ENCODE measurements around the gene LGI4. TPM values are rescaled to one million over a fixed set of nuclear protein-coding genes. Genes with fewer than 3 reads are reported as not detected.
A peak's percentile ranks its signal among the peaks of the same experiment; 100 is the strongest.
"Not testable (repeated sequence)": the region's sequence is repeated elsewhere in the genome, so short reads cannot be mapped to it uniquely, and the experiment has no call there.

The LGI4 gene
- total RNA-seq, 1 experiment from 2014 or later, result 3.2 TPM

- H3K4me1 ChIP-seq (ENCODE audit: insufficient read depth, low read length), result peaks cover 10% of the 10 kb centered on the region; the same call in 1 of the 2 replicates
- H3K23ac ChIP-seq (ENCODE audit: insufficient read length, low read depth, low read length), result no peak overlapping the region
- H2BK5ac ChIP-seq (ENCODE audit: insufficient read length, low read length), result no peak overlapping the region
- no peak overlapping the region for H2AK5ac ChIP-seq (ENCODE audit: insufficient read length, low read length)
- no peaks in the 10 kb centered on the region for H3K9me3 ChIP-seq (ENCODE audit: control insufficient read depth, low read depth, low read length)
- no peak overlapping the region for H3T11ph ChIP-seq (ENCODE audit: low read length)
- peaks cover 49 to 55% of the 10 kb centered on the region in 2 experiments for H3K4me1 Mint-ChIP-seq
- H2AFZ ChIP-seq (ENCODE audit: low read length), result no peak overlapping the region
- no peak overlapping the region for H3K56ac ChIP-seq (ENCODE audit: insufficient read length, low read depth, low read length)
- no peak overlapping the region for H4K8ac ChIP-seq (replicated peaks; ENCODE audit: insufficient read length, low read depth, low read length)
- no peak overlapping the region for H2BK20ac ChIP-seq (ENCODE audit: low read depth, low read length, poor library complexity, severe bottlenecking)
- no peaks in the 10 kb centered on the region; a peak in 1 of 5 replicates for H3K9me3 Mint-ChIP-seq
- H2BK15ac ChIP-seq (ENCODE audit: low read depth, low read length), result no peak overlapping the region
- H3K14ac ChIP-seq (ENCODE audit: insufficient read depth, low read length), result no peak overlapping the region
- no peaks in the 10 kb centered on the region for H3K79me1 ChIP-seq (ENCODE audit: insufficient read depth, low read depth, low read length, poor library complexity, severe bottlenecking)
- H4K5ac ChIP-seq (ENCODE audit: insufficient read length, low read depth, low read length), result no peak overlapping the region
- peak overlapping the region; percentile 93 to 97 for H3K4me3 Mint-ChIP-seq
- peak overlapping the region; percentile 68 for H3K4me2 ChIP-seq (ENCODE audit: insufficient read depth, insufficient read length, low read length)
- H3K27me3 ChIP-seq (ENCODE audit: insufficient read depth, low read length), result no peaks in the 10 kb centered on the region
- H3K36me3 Mint-ChIP-seq (ENCODE audit: insufficient read depth in 1 of 3, low read depth in 3 of 3), result peaks cover 14 to 20% (median 19%) of the 10 kb centered on the region in 3 experiments; a peak in 6 of 7 replicates
- no peak overlapping the region for H4K91ac ChIP-seq (ENCODE audit: insufficient read length, low read depth, low read length)
- peaks cover 2% of the 10 kb centered on the region; the same call in 1 of the 2 replicates for H3K27me3 Mint-ChIP-seq (ENCODE audit: low read depth)
- no peak overlapping the region for H2BK12ac ChIP-seq (ENCODE audit: insufficient read length, low read depth, low read length)
- peak; percentile 71 for DNase-seq
- H3K23me2 ChIP-seq (ENCODE audit: insufficient read length, low read depth, low read length, poor library complexity, severe bottlenecking), result peaks cover 19% of the 10 kb centered on the region
- no peak overlapping the region for H3K4ac ChIP-seq (ENCODE audit: low read depth, low read length)
- no peak overlapping the region for H3K9ac ChIP-seq (ENCODE audit: extremely low read depth, insufficient read length, low read length)
- H3K79me2 ChIP-seq (ENCODE audit: insufficient read depth, low read length), result no peaks in the 10 kb centered on the region; the same call in 1 of the 2 replicates
- peak; percentile 76 for TF ChIP-seq CTCF (conservative IDR thresholded peaks at IDR 0.05)
- H3K27ac ChIP-seq (ENCODE audit: insufficient read length, low read depth, low read length), result no peak overlapping the region
- H3K18ac ChIP-seq (ENCODE audit: insufficient read length, low read depth, low read length), result no peak overlapping the region
- WGBS (ENCODE audit: extremely low coverage, insufficient read length, low lambda C conversion rate), result no CpG with 5 or more reads among the region's 36 CpGs
- no peak overlapping the region for H2BK120ac ChIP-seq (ENCODE audit: low read depth, low read length, poor library complexity, severe bottlenecking)
- no peaks in the 10 kb centered on the region for H4K20me1 ChIP-seq (ENCODE audit: control insufficient read depth, insufficient read depth, insufficient read length)
- peak overlapping the region in 1 of 3 experiments; percentile 92; a peak in 2 of 7 replicates for H3K27ac Mint-ChIP-seq
Measured at GRCh38 chr19:35153701-35154524, 19.1 kb upstream of the LGI4 start.

- WGBS (ENCODE audit: extremely low coverage, insufficient read length, low lambda C conversion rate), result no CpG with 5 or more reads among the region's 10 CpGs
- H4K5ac ChIP-seq (ENCODE audit: insufficient read length, low read depth, low read length); H3K56ac ChIP-seq (ENCODE audit: insufficient read length, low read depth, low read length); H3K27ac ChIP-seq (ENCODE audit: insufficient read length, low read depth, low read length); H3K14ac ChIP-seq (ENCODE audit: insufficient read depth, low read length); H3K4me1 ChIP-seq (ENCODE audit: insufficient read depth, low read length); H3K27me3 Mint-ChIP-seq (ENCODE audit: low read depth); H3K27me3 ChIP-seq (ENCODE audit: insufficient read depth, low read length); H3K9ac ChIP-seq (ENCODE audit: extremely low read depth, insufficient read length, low read length); H2BK5ac ChIP-seq (ENCODE audit: insufficient read length, low read length); H4K20me1 ChIP-seq (ENCODE audit: control insufficient read depth, insufficient read depth, insufficient read length); H3K9me3 ChIP-seq (ENCODE audit: control insufficient read depth, low read depth, low read length); H3T11ph ChIP-seq (ENCODE audit: low read length); H3K79me1 ChIP-seq (ENCODE audit: insufficient read depth, low read depth, low read length, poor library complexity, severe bottlenecking); H2BK15ac ChIP-seq (ENCODE audit: low read depth, low read length); H3K18ac ChIP-seq (ENCODE audit: insufficient read length, low read depth, low read length); H4K8ac ChIP-seq (replicated peaks; ENCODE audit: insufficient read length, low read depth, low read length); H4K91ac ChIP-seq (ENCODE audit: insufficient read length, low read depth, low read length); H2AK5ac ChIP-seq (ENCODE audit: insufficient read length, low read length); H3K79me2 ChIP-seq (ENCODE audit: insufficient read depth, low read length); H3K4ac ChIP-seq (ENCODE audit: low read depth, low read length); H3K23ac ChIP-seq (ENCODE audit: insufficient read length, low read depth, low read length); DNase-seq; H2BK12ac ChIP-seq (ENCODE audit: insufficient read length, low read depth, low read length); H2BK20ac ChIP-seq (ENCODE audit: low read depth, low read length, poor library complexity, severe bottlenecking); H3K9me3 Mint-ChIP-seq; H2AFZ ChIP-seq (ENCODE audit: low read length); H2BK120ac ChIP-seq (ENCODE audit: low read depth, low read length, poor library complexity, severe bottlenecking): not testable (repeated sequence)
- H3K36me3 Mint-ChIP-seq (ENCODE audit: insufficient read depth in 1 of 3, low read depth in 3 of 3), result peaks cover 10 to 15% (median 11%) of the 10 kb centered on the region in 3 experiments; a peak in 6 of 7 replicates
- H3K4me3 Mint-ChIP-seq, result peak overlapping the region; percentile 74 to 93
- H3K4me1 Mint-ChIP-seq, result peaks cover 49 to 55% of the 10 kb centered on the region in 2 experiments
- H3K27ac Mint-ChIP-seq, result peak overlapping the region in 1 of 3 experiments; percentile 92; a peak in 1 of 7 replicates
- Histone ChIP-seq H3K4me2 (ENCODE audit: insufficient read depth, insufficient read length, low read length) (peak overlapping the region; percentile 68), H3K23me2 (ENCODE audit: insufficient read length, low read depth, low read length, poor library complexity, severe bottlenecking) (peaks cover 19% of the 10 kb centered on the region)
Measured at GRCh38 chr19:35153129-35153522, 18.3 kb upstream of the LGI4 start.
